Mesendoderm (in vitro differentiated cells): Measurements from ENCODE around the gene C1QL2.

Experiments used
- DNase-seq: peaks from one replicate; pipeline ENCODE4 v3.0.0; 2013
- H2AK5ac ChIP-seq: 2 replicates; pipeline ENCODE4 v1.6.1; 2013; ENCODE audit warnings: low read length, inconsistent platforms
- H2BK120ac ChIP-seq: 2 replicates; pipeline ENCODE4 v1.6.1; 2013; ENCODE audit warnings: low read depth, mild to moderate bottlenecking, low read length, moderate library complexity, mixed read lengths
- H2BK15ac ChIP-seq: replicated peaks from 2 replicates; pipeline ENCODE4 v1.6.1; 2013; ENCODE audit warnings: low read depth, mild to moderate bottlenecking, moderate library complexity
- H2BK5ac ChIP-seq: 2 replicates; pipeline ENCODE4 v1.6.1; 2013; ENCODE audit warnings: low read length, inconsistent platforms
- H3K18ac ChIP-seq: 2 replicates; pipeline ENCODE4 v1.6.1; 2013; ENCODE audit warnings: mild to moderate bottlenecking, low read length, mixed read lengths
- H3K23ac ChIP-seq: one replicate; pipeline ENCODE4 v1.6.1; 2013; ENCODE audit warnings: low read length
- H3K27ac ChIP-seq: 2 replicates; pipeline ENCODE4 v1.5.1; 2013; ENCODE audit warnings: low read depth, mild to moderate bottlenecking, inconsistent platforms, low read length, moderate library complexity
- H3K27me3 ChIP-seq: 2 replicates; pipeline ENCODE4 v1.6.1; 2013; ENCODE audit warnings: low read length, control low read depth, mild to moderate bottlenecking, inconsistent platforms; ENCODE audit not compliant: insufficient read depth, poor library complexity
- H3K36me3 ChIP-seq: 2 replicates; pipeline ENCODE4 v1.6.1; 2013; ENCODE audit warnings: low read length, inconsistent platforms; ENCODE audit not compliant: control insufficient read depth, insufficient read depth
- H3K4ac ChIP-seq: one replicate; pipeline ENCODE4 v1.6.1; 2013; ENCODE audit warnings: low read depth, mild to moderate bottlenecking, low read length, moderate library complexity
- H3K4me1 ChIP-seq: 2 replicates; pipeline ENCODE4 v1.6.1; 2013; ENCODE audit warnings: low read depth, low read length, inconsistent platforms; ENCODE audit not compliant: control insufficient read depth
- H3K4me2 ChIP-seq: 2 replicates; pipeline ENCODE4 v1.6.1; 2013; ENCODE audit warnings: low read length
- H3K4me3 ChIP-seq: 2 replicates; pipeline ENCODE4 v1.5.1; 2013; ENCODE audit warnings: mild to moderate bottlenecking, low read length
- H3K56ac ChIP-seq: one replicate; pipeline ENCODE4 v1.6.1; 2013; ENCODE audit warnings: low read length
- H3K79me1 ChIP-seq: 2 replicates; pipeline ENCODE4 v1.6.1; 2013; ENCODE audit warnings: low read length, inconsistent platforms
- H3K79me2 ChIP-seq: 2 replicates; pipeline ENCODE4 v1.6.1; 2013; ENCODE audit warnings: mild to moderate bottlenecking, low read length; ENCODE audit not compliant: control insufficient read depth, insufficient read depth
- H3K9ac ChIP-seq: 2 replicates; pipeline ENCODE4 v1.6.1; 2013; ENCODE audit warnings: low read length, inconsistent platforms
- H4K5ac ChIP-seq: one replicate; pipeline ENCODE4 v1.6.1; 2013; ENCODE audit warnings: low read length
- H4K8ac ChIP-seq: one replicate; pipeline ENCODE4 v1.6.1; 2013; ENCODE audit warnings: low read depth, mild to moderate bottlenecking, control low read depth, low read length, moderate library complexity
- WGBS: extraction: QIAGEN DNeasy Blood & Tissue Kit; methylation state at CpG from one replicate; pipeline ENCODE4 v1.1.7; 2013; ENCODE audit warnings: low lambda C conversion rate, missing lambda C conversion rate; ENCODE audit not compliant: insufficient coverage; ENCODE audit errors: extremely low coverage; 5-methylcytosine and 5-hydroxymethylcytosine counted together

The C1QL2 gene

DNA sequence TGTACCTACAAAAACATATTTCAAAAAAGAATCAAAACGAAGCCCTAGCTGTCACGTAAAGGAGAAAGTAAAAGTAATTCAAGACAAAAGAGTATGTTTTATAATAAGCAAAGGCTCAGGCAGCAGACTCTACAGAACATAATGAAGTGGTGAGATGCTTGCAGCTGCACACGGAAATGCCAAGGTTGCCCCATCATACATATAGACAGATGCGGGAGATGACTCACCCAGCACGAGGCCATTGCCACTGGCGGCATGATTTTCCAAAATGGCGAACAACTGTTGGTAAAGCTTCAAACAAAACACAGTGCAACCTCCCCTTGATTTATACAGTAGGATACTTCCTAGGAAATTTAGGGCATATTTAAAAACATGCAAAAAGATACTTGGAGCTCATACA is 26.0 kb upstream of the C1QL2 start:
- H3K4me1 ChIP-seq, result no peaks in the 10 kb centered on the region
- H2AK5ac ChIP-seq, result no peak overlapping the region
- H2BK5ac ChIP-seq, result no peak overlapping the region
- no peak overlapping the region for H3K4me3 ChIP-seq
- no peak overlapping the region for H3K27ac ChIP-seq
- H3K18ac ChIP-seq, result no peak overlapping the region
- H3K79me2 ChIP-seq, result no peaks in the 10 kb centered on the region
- H4K5ac ChIP-seq, result no peak overlapping the region
- no peak overlapping the region for H3K9ac ChIP-seq
- no peaks in the 10 kb centered on the region for H3K27me3 ChIP-seq
- H3K79me1 ChIP-seq, result no peaks in the 10 kb centered on the region
- H3K4ac ChIP-seq, result no peak overlapping the region
- H3K36me3 ChIP-seq, result no peaks in the 10 kb centered on the region
- H3K4me2 ChIP-seq, result no peak overlapping the region
- no peak overlapping the region for H2BK15ac ChIP-seq
- H3K23ac ChIP-seq, result no peak overlapping the region
- no CpG with 5 or more reads among the region's 7 CpGs for WGBS
- DNase-seq, result no peak
- H3K56ac ChIP-seq, result no peak overlapping the region
- H4K8ac ChIP-seq, result no peak overlapping the region
- no peak overlapping the region for H2BK120ac ChIP-seq

DNA sequence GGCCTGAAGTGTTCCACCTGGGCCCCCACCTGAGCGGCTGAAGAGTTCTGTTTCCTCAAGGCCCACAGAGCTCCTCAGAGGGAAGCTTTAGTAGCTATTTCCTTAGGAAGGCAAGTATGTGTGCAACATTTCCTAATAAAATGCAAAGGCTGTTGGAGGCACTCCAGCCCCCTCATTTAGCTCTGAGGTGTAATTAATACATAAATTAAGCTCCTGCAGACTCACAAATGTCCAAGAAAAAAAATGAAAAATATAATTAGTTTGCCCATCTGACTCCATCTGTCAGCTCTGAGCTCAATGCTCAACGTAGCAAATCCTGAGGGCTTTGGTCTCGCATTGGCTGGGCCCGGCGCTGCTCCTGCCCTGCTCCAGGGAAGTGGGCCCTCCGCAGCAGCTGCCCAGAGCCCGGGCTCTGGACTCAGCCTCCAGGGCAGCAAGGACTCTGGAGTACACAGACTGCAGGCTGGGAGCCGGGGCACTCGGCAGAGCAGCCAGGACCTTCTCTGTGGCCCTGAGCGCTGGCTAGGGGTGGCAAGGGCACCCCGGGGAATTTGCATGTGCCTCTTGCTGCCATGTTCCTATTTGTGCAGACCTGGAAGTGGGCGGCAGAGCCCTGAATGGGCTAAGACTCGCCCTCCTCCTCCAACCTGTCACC is 23.4 kb upstream of the C1QL2 start:
- no peaks in the 10 kb centered on the region for H3K79me1 ChIP-seq
- H3K4me3 ChIP-seq, result no peak overlapping the region
- H3K4me2 ChIP-seq, result no peak overlapping the region
- no peak for DNase-seq
- no peaks in the 10 kb centered on the region for H3K27me3 ChIP-seq
- no peak overlapping the region for H3K18ac ChIP-seq
- no peak overlapping the region for H2AK5ac ChIP-seq
- WGBS, result no CpG with 5 or more reads among the region's 13 CpGs
- H3K79me2 ChIP-seq, result no peaks in the 10 kb centered on the region
- H2BK5ac ChIP-seq, result no peak overlapping the region
- no peak overlapping the region for H2BK15ac ChIP-seq
- no peak overlapping the region for H3K4ac ChIP-seq
- no peaks in the 10 kb centered on the region for H3K4me1 ChIP-seq
- H3K27ac ChIP-seq, result no peak overlapping the region
- no peak overlapping the region for H3K9ac ChIP-seq
- no peak overlapping the region for H3K56ac ChIP-seq
- no peak overlapping the region for H3K23ac ChIP-seq
- H4K5ac ChIP-seq, result no peak overlapping the region
- H3K36me3 ChIP-seq, result no peaks in the 10 kb centered on the region
- no peak overlapping the region for H4K8ac ChIP-seq
- H2BK120ac ChIP-seq, result no peak overlapping the region

DNA sequence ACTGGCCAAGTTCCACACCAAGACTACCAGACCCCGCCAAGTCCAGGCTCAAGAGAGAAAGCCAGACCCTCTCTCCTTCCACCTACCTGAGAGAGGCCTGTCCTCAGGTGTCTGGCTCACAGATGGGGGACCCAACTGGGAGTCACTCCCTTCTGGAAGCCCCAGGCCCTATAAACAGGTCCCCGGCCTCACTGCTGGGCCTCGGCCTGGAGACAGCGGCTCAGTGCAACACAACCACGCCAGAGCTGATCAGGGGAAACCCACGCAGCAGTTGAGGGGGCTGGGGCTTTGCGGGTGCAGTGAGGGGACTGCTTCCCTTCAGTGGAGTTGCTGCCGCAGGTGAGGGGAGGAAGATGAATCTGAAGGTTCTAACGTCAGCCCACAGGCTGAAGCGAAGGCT is 22.8 kb upstream of the C1QL2 start:
- no peaks in the 10 kb centered on the region for H3K4me1 ChIP-seq
- H3K4ac ChIP-seq, result no peak overlapping the region
- no peak overlapping the region for H3K9ac ChIP-seq
- no peak overlapping the region for H3K18ac ChIP-seq
- H3K56ac ChIP-seq, result no peak overlapping the region
- no peak overlapping the region for H3K23ac ChIP-seq
- DNase-seq, result no peak
- no peaks in the 10 kb centered on the region for H3K79me2 ChIP-seq
- H3K27ac ChIP-seq, result no peak overlapping the region
- H3K4me3 ChIP-seq, result no peak overlapping the region
- no peak overlapping the region for H2BK15ac ChIP-seq
- H3K36me3 ChIP-seq, result no peaks in the 10 kb centered on the region
- no peaks in the 10 kb centered on the region for H3K79me1 ChIP-seq
- H3K4me2 ChIP-seq, result no peak overlapping the region
- H2AK5ac ChIP-seq, result no peak overlapping the region
- H3K27me3 ChIP-seq, result no peaks in the 10 kb centered on the region
- H4K8ac ChIP-seq, result no peak overlapping the region
- no peak overlapping the region for H2BK5ac ChIP-seq
- WGBS, result no CpG with 5 or more reads among the region's 10 CpGs
- no peak overlapping the region for H2BK120ac ChIP-seq
- no peak overlapping the region for H4K5ac ChIP-seq

DNA sequence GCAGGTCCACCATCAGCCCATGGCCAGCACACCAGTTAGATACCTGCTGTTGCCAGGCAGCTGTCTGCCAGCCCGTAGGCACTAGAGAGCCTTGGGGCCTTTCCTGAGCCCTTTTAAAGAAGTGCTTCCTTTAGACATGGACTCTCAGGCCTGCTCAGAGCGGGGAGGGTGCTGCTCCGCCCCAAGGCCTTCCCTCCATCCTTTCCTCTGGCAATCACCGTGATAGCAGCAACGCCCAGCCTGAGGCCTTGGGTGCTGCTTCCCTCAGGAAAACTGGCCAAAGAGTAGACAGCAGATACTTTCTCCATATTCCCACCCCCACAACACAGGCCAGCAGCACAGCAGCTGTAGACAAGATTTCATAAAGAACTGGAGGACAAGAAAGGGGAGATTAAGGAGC is 22.3 kb upstream of the C1QL2 start:
- H4K8ac ChIP-seq, result no peak overlapping the region
- H2BK120ac ChIP-seq, result no peak overlapping the region
- no peak overlapping the region for H3K27ac ChIP-seq
- no peak overlapping the region for H3K4ac ChIP-seq
- H3K4me3 ChIP-seq, result no peak overlapping the region
- no CpG with 5 or more reads among the region's 5 CpGs for WGBS
- H3K27me3 ChIP-seq, result no peaks in the 10 kb centered on the region
- no peaks in the 10 kb centered on the region for H3K79me2 ChIP-seq
- no peak overlapping the region for H2BK15ac ChIP-seq
- H3K4me1 ChIP-seq, result no peaks in the 10 kb centered on the region
- no peak for DNase-seq
- no peak overlapping the region for H3K56ac ChIP-seq
- H3K36me3 ChIP-seq, result no peaks in the 10 kb centered on the region
- H3K18ac ChIP-seq, result no peak overlapping the region
- H2BK5ac ChIP-seq, result no peak overlapping the region
- H4K5ac ChIP-seq, result no peak overlapping the region
- H3K9ac ChIP-seq, result no peak overlapping the region
- H3K79me1 ChIP-seq, result no peaks in the 10 kb centered on the region
- H3K4me2 ChIP-seq, result no peak overlapping the region
- no peak overlapping the region for H3K23ac ChIP-seq
- no peak overlapping the region for H2AK5ac ChIP-seq

DNA sequence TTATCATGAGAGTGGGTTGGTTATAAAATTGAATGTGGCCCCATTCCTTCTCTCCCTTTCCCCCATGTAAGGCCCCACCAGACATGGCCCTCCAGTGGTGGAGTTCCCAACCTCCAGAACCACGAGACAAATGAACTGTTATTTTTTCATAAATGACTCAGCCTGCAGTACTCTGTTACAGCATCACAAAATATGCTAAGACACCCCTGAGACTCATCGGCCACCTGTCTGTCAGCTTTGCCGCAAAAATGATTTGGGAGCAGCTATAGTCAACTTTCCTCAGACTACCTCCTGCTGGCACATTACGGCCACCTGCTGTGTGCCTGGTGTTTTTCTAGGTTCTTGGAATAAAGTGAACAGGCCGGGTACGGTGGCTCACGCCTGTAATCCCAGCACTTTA is 21.4 kb upstream of the C1QL2 start:
- no peaks in the 10 kb centered on the region for H3K36me3 ChIP-seq
- no peak overlapping the region for H2BK5ac ChIP-seq
- H3K27me3 ChIP-seq, result no peaks in the 10 kb centered on the region
- H3K9ac ChIP-seq, result no peak overlapping the region
- no peaks in the 10 kb centered on the region for H3K79me1 ChIP-seq
- H3K23ac ChIP-seq, result no peak overlapping the region
- H2BK120ac ChIP-seq, result no peak overlapping the region
- no peak for DNase-seq
- H2AK5ac ChIP-seq, result no peak overlapping the region
- H3K4me2 ChIP-seq, result no peak overlapping the region
- H3K4ac ChIP-seq, result no peak overlapping the region
- no peak overlapping the region for H3K27ac ChIP-seq
- no peak overlapping the region for H3K56ac ChIP-seq
- H4K5ac ChIP-seq, result no peak overlapping the region
- WGBS, result no CpG with 5 or more reads among the region's 7 CpGs
- H3K18ac ChIP-seq, result no peak overlapping the region
- no peaks in the 10 kb centered on the region for H3K4me1 ChIP-seq
- H2BK15ac ChIP-seq, result no peak overlapping the region
- no peak overlapping the region for H4K8ac ChIP-seq
- no peak overlapping the region for H3K4me3 ChIP-seq
- no peaks in the 10 kb centered on the region for H3K79me2 ChIP-seq

DNA sequence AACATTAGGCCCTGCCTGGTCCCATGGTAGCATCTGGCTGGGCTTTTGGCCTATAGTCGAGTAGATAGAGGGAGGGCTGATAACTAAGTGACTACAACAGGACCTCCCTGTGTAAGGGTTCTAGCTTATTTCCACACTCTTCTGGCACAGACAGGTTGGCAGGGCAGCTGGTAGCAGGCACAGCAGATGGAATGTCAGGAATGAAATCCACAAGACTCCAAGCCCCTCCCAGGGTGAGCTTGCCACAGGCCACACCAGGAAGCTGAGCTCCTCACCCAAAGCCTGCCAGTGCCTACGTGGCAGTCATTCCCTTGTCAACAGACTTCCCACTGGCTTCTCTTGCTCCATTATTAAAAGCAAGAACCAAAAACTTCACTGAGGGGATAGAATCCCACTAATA is 20.7 kb upstream of the C1QL2 start:
- Histone ChIP-seq H3K4me1 (no peaks in the 10 kb centered on the region), H3K4ac (no peak overlapping the region), H3K18ac (no peak overlapping the region), H3K79me1 (no peaks in the 10 kb centered on the region), H2BK15ac (no peak overlapping the region), H3K56ac (no peak overlapping the region), H2BK120ac (no peak overlapping the region), H4K5ac (no peak overlapping the region), H3K27ac (no peak overlapping the region), H3K36me3 (no peaks in the 10 kb centered on the region), H3K4me2 (no peak overlapping the region), H2AK5ac (no peak overlapping the region), H3K9ac (no peak overlapping the region), H3K79me2 (no peaks in the 10 kb centered on the region), H2BK5ac (no peak overlapping the region), H3K4me3 (no peak overlapping the region), H4K8ac (no peak overlapping the region), H3K23ac (no peak overlapping the region), H3K27me3 (no peaks in the 10 kb centered on the region)
- no peak for DNase-seq
- WGBS, result no CpG with 5 or more reads among the region's 2 CpGs
